H1 (cell line): ENCODE data around the gene CMBL.

Source experiments
- EP300 ChIP-seq, 2 experiments: IDR thresholded peaks; 1 replicate in 1 of 2; 2 replicates in 1 of 2; pipeline ENCODE4 v1.6.1; 2011 to 2012; ENCODE audit warnings: low read depth in 2 of 2, low read length in 2 of 2, mild to moderate bottlenecking in 2 of 2, borderline replicate concordance in 1 of 2, inconsistent platforms in 1 of 2, moderate library complexity in 1 of 2
- GTF2F1 ChIP-seq: IDR thresholded peaks from 2 replicates; pipeline ENCODE4 v1.6.1; 2012; ENCODE audit warnings: low read depth, low read length, improper control_type of control experiment, borderline replicate concordance
- POLR2AphosphoS5 ChIP-seq: IDR thresholded peaks from 2 replicates; pipeline ENCODE4 v1.6.1; 2011; ENCODE audit warnings: low read depth, low read length
- RFX5 ChIP-seq: IDR thresholded peaks from 2 replicates; pipeline ENCODE4 v1.6.1; 2011; ENCODE audit warnings: low read depth, low read length, improper control_type of control experiment, borderline replicate concordance
- RNF2 ChIP-seq: fragments of 200-900, 300-1000 bp; sonication (generic); IDR thresholded peaks from 2 replicates; pipeline ENCODE4 v1.7.1; 2016; ENCODE audit warnings: borderline replicate concordance, low read depth, mild to moderate bottlenecking, antibody characterized with exemption, low read length; ENCODE audit not compliant: poor library complexity, severe bottlenecking; ENCODE audit errors: missing control alignments
- TAF1 ChIP-seq: IDR thresholded peaks from 2 replicates; pipeline ENCODE4 v1.6.1; 2011; ENCODE audit warnings: mild to moderate bottlenecking, low read depth, low read length
- YY1 ChIP-seq: IDR thresholded peaks from 2 replicates; pipeline ENCODE4 v1.6.1; 2011; ENCODE audit warnings: low read depth, mild to moderate bottlenecking, low read length
- TF ChIP-seq, protein P1 (sequence below), 3 experiments: IDR thresholded peaks; 1 replicate in 2 of 3; 2 replicates in 1 of 3; pipeline versions ENCODE4 v1.5.1 to v1.6.1; 2011; ENCODE audit warnings: low read length in 3 of 3, mild to moderate bottlenecking in 3 of 3, inconsistent platforms in 2 of 3, low read depth in 1 of 3, moderate library complexity in 1 of 3; ENCODE audit not compliant: insufficient read depth in 1 of 3; ENCODE audit errors: control extremely low read depth in 1 of 3
- TF ChIP-seq, protein P2 (sequence below): IDR thresholded peaks from 2 replicates; pipeline ENCODE4 v1.6.1; 2011; ENCODE audit warnings: low read depth, mild to moderate bottlenecking, low read length; ENCODE audit not compliant: insufficient read depth

DNA sequence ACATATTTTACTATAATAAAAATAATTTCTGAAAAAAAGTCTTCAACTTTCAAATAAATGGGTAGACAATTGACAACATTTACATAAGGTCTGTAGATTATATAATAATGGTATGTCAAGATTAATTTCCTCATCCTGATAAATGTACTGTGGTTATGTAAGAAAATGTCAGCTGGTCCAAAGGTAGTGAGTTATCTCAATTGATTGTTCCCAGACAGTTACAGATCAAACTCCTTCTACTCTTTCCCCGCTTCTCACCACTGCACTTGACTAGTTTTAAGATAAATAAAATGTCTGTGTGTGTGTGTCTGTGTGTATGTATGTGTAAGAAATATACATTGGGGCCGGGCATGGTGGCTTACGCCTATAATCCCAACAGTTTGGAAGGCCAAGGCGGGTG is 29.4 kb upstream of the CMBL start:
- TF ChIP-seq, protein P1, sequence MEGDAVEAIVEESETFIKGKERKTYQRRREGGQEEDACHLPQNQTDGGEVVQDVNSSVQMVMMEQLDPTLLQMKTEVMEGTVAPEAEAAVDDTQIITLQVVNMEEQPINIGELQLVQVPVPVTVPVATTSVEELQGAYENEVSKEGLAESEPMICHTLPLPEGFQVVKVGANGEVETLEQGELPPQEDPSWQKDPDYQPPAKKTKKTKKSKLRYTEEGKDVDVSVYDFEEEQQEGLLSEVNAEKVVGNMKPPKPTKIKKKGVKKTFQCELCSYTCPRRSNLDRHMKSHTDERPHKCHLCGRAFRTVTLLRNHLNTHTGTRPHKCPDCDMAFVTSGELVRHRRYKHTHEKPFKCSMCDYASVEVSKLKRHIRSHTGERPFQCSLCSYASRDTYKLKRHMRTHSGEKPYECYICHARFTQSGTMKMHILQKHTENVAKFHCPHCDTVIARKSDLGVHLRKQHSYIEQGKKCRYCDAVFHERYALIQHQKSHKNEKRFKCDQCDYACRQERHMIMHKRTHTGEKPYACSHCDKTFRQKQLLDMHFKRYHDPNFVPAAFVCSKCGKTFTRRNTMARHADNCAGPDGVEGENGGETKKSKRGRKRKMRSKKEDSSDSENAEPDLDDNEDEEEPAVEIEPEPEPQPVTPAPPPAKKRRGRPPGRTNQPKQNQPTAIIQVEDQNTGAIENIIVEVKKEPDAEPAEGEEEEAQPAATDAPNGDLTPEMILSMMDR (IDR thresholded peaks at IDR 0.05; ENCODE audit: control extremely low read depth in 1 of 3, insufficient read depth in 1 of 3, low read depth in 1 of 3, low read length in 3 of 3) = no peak
- no peak for TF ChIP-seq GTF2F1
- no peak for TF ChIP-seq RNF2
- no peak for TF ChIP-seq TAF1
- no peak for TF ChIP-seq POLR2AphosphoS5
- TF ChIP-seq, protein P2, sequence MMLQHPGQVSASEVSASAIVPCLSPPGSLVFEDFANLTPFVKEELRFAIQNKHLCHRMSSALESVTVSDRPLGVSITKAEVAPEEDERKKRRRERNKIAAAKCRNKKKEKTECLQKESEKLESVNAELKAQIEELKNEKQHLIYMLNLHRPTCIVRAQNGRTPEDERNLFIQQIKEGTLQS = no peak
- no peak for TF ChIP-seq EP300 (IDR thresholded peaks at IDR 0.05; ENCODE audit: borderline replicate concordance in 1 of 2, low read depth in 2 of 2, low read length in 2 of 2)
- TF ChIP-seq YY1 = no peak
- no peak for TF ChIP-seq RFX5
